CD4-positive, alpha-beta T cell (primary cell): ENCODE results near the gene CEP170. TPM values are rescaled to one million over a fixed set of nuclear protein-coding genes. Genes with fewer than 3 reads are reported as not detected.

Source experiments
- ATAC-seq: fragments of 200-7000 bp; cut with Tn5 transposase; one replicate; pipeline ENCODE4 v1.10.0; 2022; ENCODE audit warnings: mild to moderate bottlenecking; ENCODE audit not compliant: poor library complexity
- CTCF ChIA-PET: fragments of 350-600 bp; sonication (Branson Sonifier 250); formaldehyde crosslinking; loops from one replicate; lab custom pipeline; 2021; ENCODE audit warnings: antibody characterized with exemption, inconsistent platforms; lab: Charles Lee
- POLR2A ChIA-PET: fragments of 350-600 bp; sonication (Branson Sonifier 250); formaldehyde crosslinking; loops from one replicate; lab custom pipeline; 2021; ENCODE audit warnings: antibody characterized with exemption, inconsistent platforms; lab: Charles Lee
- DNase-seq, 14 experiments: peaks; one replicate each; pipeline ENCODE4 v3.0.0-alpha.2; 2013 to 2020; ENCODE audit warnings: mixed read lengths in 2 of 14
- H3K27ac ChIP-seq, 2 donors: one replicate each; pipeline versions ENCODE4 v1.5.1 to v1.7.0; 2013; ENCODE audit warnings: low read length in 2 of 2, low read depth in 1 of 2, mild to moderate bottlenecking in 1 of 2
- H3K27me3 ChIP-seq, 2 experiments: 1 replicate in 1 of 2; 2 replicates in 1 of 2; pipeline versions ENCODE4 v1.6.1 to v1.7.0; 2013; ENCODE audit warnings: low read length in 2 of 2, control low read depth in 1 of 2, mild to moderate bottlenecking in 1 of 2, moderate library complexity in 1 of 2; ENCODE audit not compliant: insufficient read depth in 2 of 2, control insufficient read depth in 1 of 2
- H3K36me3 ChIP-seq: one replicate; pipeline ENCODE4 v1.6.1; 2013; ENCODE audit warnings: low read length, control low read depth; ENCODE audit not compliant: insufficient read depth
- H3K4me1 ChIP-seq: one replicate; pipeline ENCODE4 v1.6.1; 2013; ENCODE audit warnings: low read length, control low read depth; ENCODE audit not compliant: insufficient read depth
- H3K4me3 ChIP-seq: one replicate; pipeline ENCODE4 v1.5.1; 2013; ENCODE audit warnings: mild to moderate bottlenecking, low read length, moderate library complexity
- H3K9me3 ChIP-seq, 2 experiments: 1 replicate in 1 of 2; 2 replicates in 1 of 2; pipeline versions ENCODE4 v1.6.1 to v1.7.0; 2013; ENCODE audit warnings: low read length in 2 of 2, mild to moderate bottlenecking in 2 of 2, control low read depth in 1 of 2, moderate library complexity in 1 of 2; ENCODE audit not compliant: control insufficient read depth in 1 of 2, insufficient read depth in 1 of 2
- H3K27ac Mint-ChIP-seq: one replicate; pipeline ENCODE4 v1.8.0; 2020; ENCODE audit warnings: mixed read lengths
- H3K27me3 Mint-ChIP-seq: one replicate; pipeline ENCODE4 v1.8.0; 2021; ENCODE audit warnings: mixed read lengths
- H3K36me3 Mint-ChIP-seq: one replicate; pipeline ENCODE4 v1.8.0; 2021; ENCODE audit warnings: low read depth, mixed read lengths
- H3K4me1 Mint-ChIP-seq: one replicate; pipeline ENCODE4 v1.8.0; 2021; ENCODE audit warnings: low read depth, mixed read lengths
- H3K4me3 Mint-ChIP-seq: one replicate; pipeline ENCODE4 v1.8.0; 2020; ENCODE audit warnings: mild to moderate bottlenecking, mixed read lengths
- H3K9me3 Mint-ChIP-seq: one replicate; pipeline ENCODE4 v1.8.0; 2020; ENCODE audit warnings: mixed read lengths
- intact Hi-C, 2 experiments: fragments of 100-400 bp; cut with DNase I in 1 of 2; cut with micrococcal nuclease in 1 of 2; formaldehyde crosslinking; loops; one replicate each; pipeline versions ENCODE4 v1.15.1 to v1.9.0; 2023 to 2025; cut with DNase I, micrococcal nuclease
- total RNA-seq, 174 experiments: library from RNA in 2 of 174; stranded (reverse) in 2 of 174; gene quantifications; one replicate each; pipeline ENCODE4 v1.2.3 and lab custom pipeline; 2021 to 2026
- TF ChIP-seq, protein P1 (sequence below): fragments of 200-600 bp; IDR thresholded peaks from one replicate; pipeline ENCODE4 v1.8.0; 2022; ENCODE audit warnings: antibody characterized with exemption, mild to moderate bottlenecking

The CEP170 gene
- total RNA-seq, 2 experiments from 2014 or later = 34.7 to 38.2 TPM

DNA sequence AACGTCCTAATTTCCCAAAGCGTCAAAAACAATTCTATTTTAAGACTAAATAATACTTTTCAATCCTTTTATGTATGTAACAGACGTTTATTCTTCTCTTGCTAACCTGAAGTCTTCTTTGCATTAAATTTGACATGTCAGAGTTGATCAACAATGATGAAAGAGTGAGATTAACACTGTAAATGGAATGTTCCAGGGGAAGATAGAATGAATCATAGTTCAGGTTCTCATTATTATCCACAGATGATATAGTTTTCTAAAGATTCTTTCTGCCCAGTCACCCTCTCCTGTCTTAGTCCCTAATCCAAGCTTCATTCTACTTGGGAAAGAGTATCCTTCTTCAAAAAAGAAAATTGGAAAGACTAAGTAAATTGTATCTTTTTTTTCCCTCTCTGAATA, 39.6 kb upstream of the CEP170 start:
- Mint-ChIP-seq H3K9me3 (peaks cover 19% of the 10 kb centered on the region), H3K27ac (no peak overlapping the region)
- peaks cover 17 to 22% of the 10 kb centered on the region in 2 experiments for H3K9me3 ChIP-seq

DNA sequence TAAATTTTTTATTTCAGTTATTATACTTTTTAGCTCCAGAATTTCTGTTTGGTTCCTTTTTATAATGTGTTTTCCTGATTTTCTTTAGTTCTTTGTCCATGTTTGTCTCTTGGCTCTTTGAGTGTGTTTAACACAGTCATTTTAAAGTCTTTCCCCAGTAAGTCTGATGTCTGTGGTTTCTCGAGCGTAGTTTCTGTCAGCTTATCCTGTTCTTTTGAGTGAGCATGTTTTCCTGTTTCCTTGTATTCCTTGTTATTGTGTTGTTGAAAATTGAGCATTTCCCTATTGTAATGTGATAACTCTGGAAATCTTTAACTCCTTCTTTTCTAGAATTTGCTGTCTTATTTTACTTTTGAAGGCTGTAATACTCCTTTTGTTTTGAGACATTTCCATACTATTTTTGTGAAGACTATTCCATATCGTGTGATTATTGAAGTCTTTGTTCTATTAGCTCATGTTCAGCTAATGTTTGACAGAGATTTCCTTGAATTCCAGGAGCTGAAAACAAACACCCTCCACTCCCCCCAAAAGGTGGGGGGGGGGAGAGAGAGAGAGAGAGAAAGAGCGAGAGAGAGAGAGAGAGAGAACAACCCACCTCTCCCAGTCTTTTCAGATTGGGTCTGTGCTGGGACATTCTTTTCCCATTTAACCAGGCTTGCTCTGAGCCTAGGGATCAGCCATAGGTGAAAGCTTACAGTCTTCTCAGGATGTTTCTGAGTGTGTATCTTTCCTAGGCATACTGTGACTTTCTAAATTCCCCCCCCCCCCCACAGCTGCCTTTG, 39.1 kb upstream of the CEP170 start:
- no peaks in the 10 kb centered on the region for H3K4me1 Mint-ChIP-seq
- ChIA-PET CTCF (no interaction called here), POLR2A (no interaction called here)
- TF ChIP-seq, protein P1, sequence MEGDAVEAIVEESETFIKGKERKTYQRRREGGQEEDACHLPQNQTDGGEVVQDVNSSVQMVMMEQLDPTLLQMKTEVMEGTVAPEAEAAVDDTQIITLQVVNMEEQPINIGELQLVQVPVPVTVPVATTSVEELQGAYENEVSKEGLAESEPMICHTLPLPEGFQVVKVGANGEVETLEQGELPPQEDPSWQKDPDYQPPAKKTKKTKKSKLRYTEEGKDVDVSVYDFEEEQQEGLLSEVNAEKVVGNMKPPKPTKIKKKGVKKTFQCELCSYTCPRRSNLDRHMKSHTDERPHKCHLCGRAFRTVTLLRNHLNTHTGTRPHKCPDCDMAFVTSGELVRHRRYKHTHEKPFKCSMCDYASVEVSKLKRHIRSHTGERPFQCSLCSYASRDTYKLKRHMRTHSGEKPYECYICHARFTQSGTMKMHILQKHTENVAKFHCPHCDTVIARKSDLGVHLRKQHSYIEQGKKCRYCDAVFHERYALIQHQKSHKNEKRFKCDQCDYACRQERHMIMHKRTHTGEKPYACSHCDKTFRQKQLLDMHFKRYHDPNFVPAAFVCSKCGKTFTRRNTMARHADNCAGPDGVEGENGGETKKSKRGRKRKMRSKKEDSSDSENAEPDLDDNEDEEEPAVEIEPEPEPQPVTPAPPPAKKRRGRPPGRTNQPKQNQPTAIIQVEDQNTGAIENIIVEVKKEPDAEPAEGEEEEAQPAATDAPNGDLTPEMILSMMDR = no peak
- H3K36me3 ChIP-seq = peaks cover 16% of the 10 kb centered on the region
- ATAC-seq (no peak), DNase-seq (no peak)
- H3K4me1 ChIP-seq = no peaks in the 10 kb centered on the region
- H3K9me3 Mint-ChIP-seq = peaks cover 19% of the 10 kb centered on the region
- no peaks in the 10 kb centered on the region for H3K27me3 Mint-ChIP-seq
- H3K27me3 ChIP-seq = no peaks in the 10 kb centered on the region
- intact Hi-C loops = no loop called here
- no peak overlapping the region for H3K4me3 ChIP-seq
- no peak overlapping the region for H3K4me3 Mint-ChIP-seq
- H3K36me3 Mint-ChIP-seq = peaks cover 99% of the 10 kb centered on the region
- peaks cover 17% of the 10 kb centered on the region in 2 experiments for H3K9me3 ChIP-seq
- no peak overlapping the region for H3K27ac ChIP-seq
- no peak overlapping the region for H3K27ac Mint-ChIP-seq

More for the DNA sequence above, 39.6 kb upstream of the CEP170 start:
- Histone ChIP-seq H3K27ac (no peak overlapping the region), H3K27me3 (no peaks in the 10 kb centered on the region), H3K4me1 (no peaks in the 10 kb centered on the region), H3K4me3 (no peak overlapping the region), H3K36me3 (peaks cover 16% of the 10 kb centered on the region)
- TF ChIP-seq, protein P1 = no peak
- intact Hi-C loops = no loop called here
- H3K4me1 Mint-ChIP-seq = no peaks in the 10 kb centered on the region
- H3K27me3 Mint-ChIP-seq = no peaks in the 10 kb centered on the region
- peaks cover 99% of the 10 kb centered on the region for H3K36me3 Mint-ChIP-seq
- ChIA-PET POLR2A (no interaction called here), CTCF (no interaction called here)
- DNase-seq (no peak), ATAC-seq (no peak)
- no peak overlapping the region for H3K4me3 Mint-ChIP-seq

DNA sequence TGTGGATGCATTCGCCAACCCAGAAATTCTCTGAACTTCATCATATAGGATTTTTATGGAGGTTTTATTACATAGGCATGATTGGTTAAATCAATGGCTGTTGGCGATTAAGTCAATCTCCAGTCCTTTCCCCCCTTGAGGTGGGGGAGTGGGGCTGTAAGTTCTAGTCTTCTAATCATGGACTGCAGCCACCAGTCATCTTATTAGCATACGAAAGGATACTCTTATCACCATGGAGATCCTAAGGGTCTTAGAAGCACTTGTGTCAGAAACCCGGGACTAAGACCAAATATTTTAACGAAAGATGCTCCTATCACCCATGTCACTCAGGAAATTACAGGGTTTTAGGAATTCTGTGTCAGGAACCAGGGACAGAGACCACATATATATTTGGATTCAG, 37.0 kb upstream of the CEP170 start:
- CTCF ChIA-PET = no interaction called here
- Mint-ChIP-seq H3K4me3 (no peak overlapping the region), H3K27me3 (no peaks in the 10 kb centered on the region), H3K9me3 (peaks cover 17% of the 10 kb centered on the region), H3K36me3 (peaks cover 94% of the 10 kb centered on the region), H3K27ac (no peak overlapping the region), H3K4me1 (peaks cover 11% of the 10 kb centered on the region)
- H3K4me1 ChIP-seq = no peaks in the 10 kb centered on the region
- ATAC-seq = no peak
- H3K27me3 ChIP-seq = no peaks in the 10 kb centered on the region
- peaks cover 14 to 17% of the 10 kb centered on the region in 2 experiments for H3K9me3 ChIP-seq
- no peak for DNase-seq
- intact Hi-C loops = no loop called here
- peaks cover 16% of the 10 kb centered on the region for H3K36me3 ChIP-seq
- TF ChIP-seq, protein P1 = no peak
- H3K27ac ChIP-seq = no peak overlapping the region
- H3K4me3 ChIP-seq = no peak overlapping the region
- POLR2A ChIA-PET = no interaction called here
